Peyer's patch (tissue), 4 donors: ENCODE data around the gene NFKBIZ.

Experiments
- CTCF ChIP-seq, 6 experiments: fragments of 450-650 bp in 4 of 6; fragments of 200-600 bp in 2 of 6; sonication (generic) in 1 of 6; IDR thresholded peaks; one replicate each; pipeline ENCODE4 v1.5.1; 2017 to 2019; ENCODE audit warnings: antibody characterized with exemption in 6 of 6, mild to moderate bottlenecking in 3 of 6, moderate library complexity in 1 of 6
- POLR2A ChIP-seq, 2 donors: fragments of 450-650 bp; IDR thresholded peaks; one replicate each; pipeline ENCODE4 v1.5.1; 2017; ENCODE audit warnings: antibody characterized with exemption in 2 of 2, mild to moderate bottlenecking in 2 of 2, moderate library complexity in 2 of 2

GRCh38 chr3:101867996-101868395 is 18.7 kb downstream of the NFKBIZ start:
- TF ChIP-seq CTCF (IDR thresholded peaks at IDR 0.05) (no peak), POLR2A (IDR thresholded peaks at IDR 0.05) (no peak)
